HepG2 (cell line): ENCODE measurements around the gene KMT2D. TPM values are rescaled to one million over a fixed set of nuclear protein-coding genes. Genes with fewer than 3 reads are reported as not detected.

ENCODE experiments used
- AHR ChIP-seq: IDR thresholded peaks from 2 replicates; pipeline ENCODE4 v1.6.1; 2018; ENCODE audit warnings: missing genetic modification reagents, missing compliant biosample characterization
- ARNT2 ChIP-seq: sonication (generic); formaldehyde crosslinking; IDR thresholded peaks from 2 replicates; pipeline ENCODE4 v1.8.0; 2022; ENCODE audit warnings: mild to moderate bottlenecking, low read depth, missing genetic modification reagents, moderate library complexity
- ASH2L ChIP-seq: fragments of 300-600, 200-600 bp; sonication (generic); IDR thresholded peaks from 2 replicates; pipeline ENCODE4 v1.7.0; 2017; ENCODE audit warnings: low read depth, mild to moderate bottlenecking, moderate library complexity, mixed read lengths, low read length; ENCODE audit not compliant: insufficient read length
- ATF2 ChIP-seq: sonication (generic); formaldehyde crosslinking; IDR thresholded peaks from 2 replicates; pipeline ENCODE4 v1.4.0; 2020; ENCODE audit warnings: missing genetic modification reagents
- FOXO4 ChIP-seq: sonication (generic); formaldehyde crosslinking; conservative IDR thresholded peaks from 2 replicates; pipeline ENCODE4 v1.8.1; 2023; ENCODE audit warnings: missing genetic modification reagents
- GPN1 ChIP-seq: sonication (generic); formaldehyde crosslinking; IDR thresholded peaks from 2 replicates; pipeline ENCODE4 v1.5.1; 2020; ENCODE audit warnings: missing genetic modification reagents, borderline replicate concordance
- HNRNPLL ChIP-seq: fragments of 200-400 bp; formaldehyde crosslinking; IDR thresholded peaks from 2 replicates; pipeline ENCODE4 v1.6.1; 2017; ENCODE audit warnings: mild to moderate bottlenecking, low read depth, low read length; ENCODE audit not compliant: poor library complexity, severe bottlenecking
- SCMH1 ChIP-seq: sonication (generic); formaldehyde crosslinking; IDR thresholded peaks from 2 replicates; pipeline ENCODE4 v1.9.0; 2021; ENCODE audit warnings: missing genetic modification reagents, mild to moderate bottlenecking, borderline replicate concordance
- SETDB1 ChIP-seq: sonication (generic); formaldehyde crosslinking; IDR thresholded peaks from 2 replicates; pipeline ENCODE4 v1.5.1; 2020; ENCODE audit warnings: missing genetic modification reagents, mild to moderate bottlenecking, borderline replicate concordance
- TCF12 ChIP-seq, 2 experiments: fragments of 450-650 bp in 1 of 2; sonication (generic) in 1 of 2; formaldehyde crosslinking in 1 of 2; IDR thresholded peaks; 2 replicates each; pipeline versions ENCODE4 v1.6.1 to v1.8.0; 2017 to 2022; ENCODE audit warnings: antibody characterized with exemption in 1 of 2, mild to moderate bottlenecking in 1 of 2, missing genetic modification reagents in 1 of 2, moderate library complexity in 1 of 2
- XRCC5 ChIP-seq: fragments of 200-400 bp; formaldehyde crosslinking; optimal IDR thresholded peaks from 2 replicates; pipeline ENCODE3; 2017; ENCODE audit warnings: mild to moderate bottlenecking, low read length
- ZNF230 ChIP-seq: sonication (generic); formaldehyde crosslinking; IDR thresholded peaks from 2 replicates; pipeline ENCODE4 v1.4.0; 2020; ENCODE audit warnings: mild to moderate bottlenecking, missing genetic modification reagents
- ZNF468 ChIP-seq: sonication (generic); formaldehyde crosslinking; IDR thresholded peaks from 2 replicates; pipeline ENCODE4 v1.8.0; 2022; ENCODE audit warnings: mild to moderate bottlenecking, moderate library complexity, missing genetic modification reagents
- ZNF530 ChIP-seq: sonication (generic); formaldehyde crosslinking; IDR thresholded peaks from 2 replicates; pipeline ENCODE4 v1.5.0; 2020; ENCODE audit warnings: low read depth, mild to moderate bottlenecking, missing genetic modification reagents
- ZNF607 ChIP-seq: sonication (generic); formaldehyde crosslinking; IDR thresholded peaks from 2 replicates; pipeline ENCODE4 v1.5.1; 2020; ENCODE audit warnings: missing genetic modification reagents, mild to moderate bottlenecking, borderline replicate concordance
- ZNF629 ChIP-seq: sonication (generic); formaldehyde crosslinking; conservative IDR thresholded peaks from 2 replicates; pipeline ENCODE4 v1.5.0; 2020; ENCODE audit warnings: missing genetic modification reagents
- ZNF646 ChIP-seq: sonication (generic); formaldehyde crosslinking; IDR thresholded peaks from 2 replicates; pipeline ENCODE4 v1.9.0; 2021; ENCODE audit warnings: mild to moderate bottlenecking, missing genetic modification reagents
- ZNF781 ChIP-seq: sonication (generic); formaldehyde crosslinking; IDR thresholded peaks from 2 replicates; pipeline ENCODE4 v1.5.1; 2020; ENCODE audit warnings: borderline replicate concordance, mild to moderate bottlenecking, missing genetic modification reagents; ENCODE audit errors: not compliant biosample characterization
- polyA plus RNA-seq, 8 experiments: library from polyadenylated mRNA; depleted of rRNA in 3 of 8; stranded (reverse) in 7 of 8; unstranded in 1 of 8; fragments of >200 nt; fragmentation: Illumina TruSeq in 4 of 8; extraction: Trizol in 4 of 8; gene quantifications; 2 replicates each; pipeline versions ENCODE4 v1.2.1 to v1.2.3, GENCODE V29; 2011 to 2016; ENCODE audit warnings: low read depth in 4 of 8, missing spikeins in 1 of 8, mixed read lengths in 1 of 8; ENCODE audit not compliant: insufficient read depth in 1 of 8
- total RNA-seq, 5 experiments: library from RNA; depleted of rRNA; stranded (reverse); fragments of >200 nt; fragmentation: Illumina TruSeq; extraction: Trizol; gene quantifications; 2 replicates each; pipeline ENCODE4 v1.2.3, GENCODE V29; 2016; ENCODE audit warnings: low read depth in 1 of 5

The KMT2D gene
- total and polyA plus RNA-seq, 2 of the 13 experiments (the other 11 are each of a cell fraction or from before 2014, with no cell fraction given) = 8.1 to 10.4 TPM

GRCh38 chr12:49069507-49070346 lies 9.1 kb upstream of the KMT2D start, which contains the start of gene RHEBL1 (continued):
- no peak for TF ChIP-seq FOXO4 (CRISPR knock-in tag)
- no peak for TF ChIP-seq SETDB1 (CRISPR knock-in tag)
- no peak for TF ChIP-seq ZNF629 (CRISPR knock-in tag)
- no peak for TF ChIP-seq ZNF530 (CRISPR knock-in tag)
- TF ChIP-seq ARNT2 (CRISPR knock-in tag) = peak; percentile 89
- TF ChIP-seq ZNF607 = peak; percentile 50; the same call in 1 of the 2 replicates
- TF ChIP-seq AHR (CRISPR knock-in tag) = peak; percentile 32; the same call in 1 of the 2 replicates
- TF ChIP-seq SCMH1 = no peak
- no peak for TF ChIP-seq TCF12 (IDR thresholded peaks at IDR 0.05)
- TF ChIP-seq TCF12 (CRISPR knock-in tag; IDR thresholded peaks at IDR 0.05) = no peak
- no peak for TF ChIP-seq ZNF646 (CRISPR knock-in tag)
- TF ChIP-seq ATF2 = peak; percentile 40; the same call in 1 of the 2 replicates
- TF ChIP-seq ASH2L = peak; percentile 96
- TF ChIP-seq ZNF468 = no peak
- TF ChIP-seq XRCC5 = peak; percentile 73
- TF ChIP-seq ZNF781 (CRISPR knock-in tag) = no peak
- peak; percentile 72 for TF ChIP-seq HNRNPLL
- TF ChIP-seq ZNF230 (CRISPR knock-in tag) = no peak
- no peak for TF ChIP-seq GPN1
